ENCODE measurements around the gene RHAG. TPM values are rescaled to one million over a fixed set of nuclear protein-coding genes. Genes with fewer than 3 reads are reported as not detected.

The RHAG gene
- not detected for total RNA-seq
- long read RNA-seq = 0 reads

DNA sequence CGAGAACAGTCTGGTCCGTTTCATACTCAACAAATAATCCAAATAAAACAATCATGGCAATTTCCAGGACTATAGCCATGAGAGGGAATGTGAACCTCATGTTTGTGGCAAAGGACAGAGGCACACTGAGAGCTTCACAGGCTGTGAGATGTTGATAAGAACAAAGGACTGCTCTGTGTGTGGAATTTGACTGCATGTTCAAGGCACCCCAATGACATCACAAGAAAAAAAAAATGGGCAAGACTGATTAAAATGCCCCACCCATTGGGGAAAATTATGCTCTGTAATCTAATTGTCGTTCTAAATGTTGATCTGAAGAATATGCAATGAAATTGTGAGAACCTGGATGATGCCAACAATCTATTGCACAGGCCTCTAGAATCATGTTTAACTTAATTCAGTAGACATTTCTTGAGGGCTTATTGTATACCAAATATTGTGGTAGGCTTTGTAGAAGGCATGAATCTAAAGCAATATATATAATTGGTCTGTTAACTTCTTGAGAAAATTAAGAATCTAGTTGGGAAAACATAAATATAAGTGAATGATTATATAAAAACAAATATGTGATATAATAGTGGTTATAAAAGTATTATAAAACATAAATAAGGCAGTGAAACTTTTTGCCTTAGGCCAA, at the start of gene RHAG:
Gene RHAG, minus strand, starts transcription at position 127 of the 637 bp plus-strand sequence. Its CDS starts 27 bp downstream, at position 100.
- Histone ChIP-seq H3K9me3 (no peaks in the 10 kb centered on the region), H3K27ac (no peak within 1 kb of the TSS), H3K4me3 (no peak within 1 kb of the TSS), H3K36me3 (no peaks in the 10 kb centered on the region), H3K4me1 (no peaks in the 10 kb centered on the region), H3K27me3 (no peaks in the 10 kb centered on the region)
- DNase-seq = no peak
- TF ChIP-seq, protein P1, sequence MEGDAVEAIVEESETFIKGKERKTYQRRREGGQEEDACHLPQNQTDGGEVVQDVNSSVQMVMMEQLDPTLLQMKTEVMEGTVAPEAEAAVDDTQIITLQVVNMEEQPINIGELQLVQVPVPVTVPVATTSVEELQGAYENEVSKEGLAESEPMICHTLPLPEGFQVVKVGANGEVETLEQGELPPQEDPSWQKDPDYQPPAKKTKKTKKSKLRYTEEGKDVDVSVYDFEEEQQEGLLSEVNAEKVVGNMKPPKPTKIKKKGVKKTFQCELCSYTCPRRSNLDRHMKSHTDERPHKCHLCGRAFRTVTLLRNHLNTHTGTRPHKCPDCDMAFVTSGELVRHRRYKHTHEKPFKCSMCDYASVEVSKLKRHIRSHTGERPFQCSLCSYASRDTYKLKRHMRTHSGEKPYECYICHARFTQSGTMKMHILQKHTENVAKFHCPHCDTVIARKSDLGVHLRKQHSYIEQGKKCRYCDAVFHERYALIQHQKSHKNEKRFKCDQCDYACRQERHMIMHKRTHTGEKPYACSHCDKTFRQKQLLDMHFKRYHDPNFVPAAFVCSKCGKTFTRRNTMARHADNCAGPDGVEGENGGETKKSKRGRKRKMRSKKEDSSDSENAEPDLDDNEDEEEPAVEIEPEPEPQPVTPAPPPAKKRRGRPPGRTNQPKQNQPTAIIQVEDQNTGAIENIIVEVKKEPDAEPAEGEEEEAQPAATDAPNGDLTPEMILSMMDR (IDR thresholded peaks at IDR 0.05) = no peak
- intact Hi-C loops (cut with DNase I) = no loop called here
- ATAC-seq = no peak

DNA sequence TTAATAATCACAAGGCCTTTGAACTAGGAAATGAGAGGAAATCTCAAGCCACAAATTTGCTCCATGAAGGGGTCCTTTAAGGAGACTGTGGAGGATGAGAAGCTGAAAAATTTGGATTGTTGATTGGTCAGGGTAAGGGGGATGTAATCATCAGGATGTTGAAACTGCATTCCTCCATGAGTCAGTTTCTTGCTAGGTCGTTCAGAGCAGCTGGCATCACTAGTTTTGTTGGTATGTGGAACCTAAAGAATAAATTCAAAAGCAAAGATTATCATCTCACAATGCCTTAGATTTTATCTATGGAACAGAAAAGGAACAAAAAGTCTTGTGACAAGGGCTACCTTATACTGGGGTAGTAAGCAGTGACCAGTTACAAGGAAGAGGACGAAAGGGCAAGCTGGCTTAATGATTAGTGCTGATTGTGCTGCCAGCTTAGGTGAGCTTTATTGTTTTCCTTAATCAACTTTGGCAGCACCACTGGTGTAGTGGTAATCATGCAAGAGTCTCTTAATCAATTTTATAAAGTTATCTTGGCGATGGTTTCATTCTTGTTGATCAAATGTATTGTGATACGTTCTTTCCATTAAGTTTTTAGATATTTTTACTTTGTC, 40.1 kb upstream of the RHAG start:
- TF ChIP-seq, protein P1 (IDR thresholded peaks at IDR 0.05) = no peak
- Histone ChIP-seq H3K27me3 (no peaks in the 10 kb centered on the region), H3K4me1 (no peaks in the 10 kb centered on the region), H3K4me3 (no peak overlapping the region), H3K27ac (no peak overlapping the region), H3K36me3 (no peaks in the 10 kb centered on the region), H3K9me3 (no peaks in the 10 kb centered on the region)
- DNase-seq = no peak
- intact Hi-C loops (cut with DNase I) = no loop called here
- no peak for ATAC-seq

DNA sequence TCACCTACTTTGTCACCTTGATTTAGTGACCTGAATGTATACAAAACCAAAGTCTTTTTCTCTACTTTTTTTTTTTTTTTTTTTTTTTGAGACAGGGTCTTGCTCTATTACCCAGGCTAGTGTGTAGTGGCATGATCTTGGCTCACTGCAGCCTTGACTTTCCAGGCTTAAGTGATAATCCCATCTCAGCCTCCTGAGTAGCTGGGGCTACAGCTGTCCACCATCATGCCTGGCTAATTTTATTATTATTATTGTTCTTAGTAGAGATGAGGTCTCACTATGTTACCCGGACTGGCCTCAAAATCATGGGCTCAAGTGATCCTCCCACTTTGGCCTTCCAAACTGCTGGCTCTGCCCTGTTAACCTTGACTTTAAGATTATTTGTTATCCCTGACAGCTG, 39.2 kb upstream of the RHAG start:
- Histone ChIP-seq H3K4me3 (no peak overlapping the region), H3K9me3 (no peaks in the 10 kb centered on the region), H3K27me3 (no peaks in the 10 kb centered on the region), H3K36me3 (no peaks in the 10 kb centered on the region), H3K27ac (no peak overlapping the region), H3K4me1 (no peaks in the 10 kb centered on the region)
- ATAC-seq (no peak), DNase-seq (no peak)
- TF ChIP-seq, protein P1 (IDR thresholded peaks at IDR 0.05) = no peak
- intact Hi-C loops (cut with DNase I) = no loop called here

DNA sequence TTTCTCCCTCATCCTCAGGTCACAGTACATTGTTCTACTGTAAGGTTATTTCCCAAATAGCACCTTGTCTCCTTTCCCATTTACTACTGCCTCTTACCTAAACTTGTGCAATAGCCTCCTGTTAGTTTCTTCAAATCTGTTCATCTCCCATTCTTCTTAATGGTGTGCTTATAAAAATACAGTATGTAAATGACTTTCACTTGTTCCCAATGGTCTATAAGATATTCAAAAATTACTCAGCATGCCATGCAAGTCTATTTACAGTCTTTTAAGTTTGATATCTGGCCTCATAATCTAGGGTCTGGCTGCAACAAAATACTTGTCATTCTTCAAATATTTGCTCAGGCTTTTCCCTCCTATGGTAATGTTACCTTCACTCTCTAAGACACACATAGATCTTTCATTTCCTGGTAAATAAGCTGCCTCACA, 31.5 kb upstream of the RHAG start:
- TF ChIP-seq, protein P1 (IDR thresholded peaks at IDR 0.05) = no peak
- DNase-seq = no peak

DNA sequence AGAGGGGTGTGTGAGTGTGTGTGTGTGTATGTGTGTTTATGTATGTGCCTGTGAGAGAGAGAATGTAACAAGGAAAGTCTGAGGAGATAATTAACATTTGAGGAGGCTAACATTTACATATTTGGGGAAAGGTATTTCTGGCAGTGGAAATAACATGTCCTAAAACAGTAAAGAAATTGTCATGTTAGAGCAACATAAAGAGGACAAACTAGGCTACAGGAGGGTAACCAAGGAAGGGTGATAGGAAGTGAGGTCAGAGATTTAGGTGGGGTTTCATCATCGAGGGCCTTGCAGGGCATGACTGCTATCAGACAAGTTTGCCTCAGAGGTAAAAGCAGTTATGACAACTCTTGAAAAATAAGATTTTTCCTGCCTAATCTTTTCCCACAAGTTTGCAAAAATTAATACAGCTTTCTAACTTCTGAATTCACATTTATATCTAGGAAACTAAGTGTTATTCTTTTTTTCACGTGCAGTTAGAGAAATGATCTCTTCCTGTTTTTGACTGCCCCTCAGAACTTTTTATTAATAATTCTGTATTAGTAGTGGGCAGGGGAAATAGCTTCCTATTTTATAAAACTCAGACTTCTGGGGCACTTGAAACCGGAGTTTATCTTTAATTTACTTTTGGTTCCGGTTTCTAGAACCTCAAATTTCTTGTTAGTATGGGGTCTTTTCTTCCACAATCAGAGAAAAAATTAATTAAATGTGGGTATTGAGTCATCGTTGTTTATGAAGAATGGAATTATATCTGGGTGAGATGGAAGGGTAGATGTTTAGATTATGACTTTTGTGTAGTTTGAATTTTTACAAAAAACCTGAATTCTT, 30.5 kb upstream of the RHAG start:
- no peaks in the 10 kb centered on the region for H3K27me3 ChIP-seq
- no peak overlapping the region for H3K27ac ChIP-seq
- H3K9me3 ChIP-seq = no peaks in the 10 kb centered on the region
- H3K4me3 ChIP-seq = no peak overlapping the region
- intact Hi-C loops (cut with DNase I) = no loop called here
- no peaks in the 10 kb centered on the region for H3K4me1 ChIP-seq
- ATAC-seq (no peak), DNase-seq (no peak)
- no peaks in the 10 kb centered on the region for H3K36me3 ChIP-seq
- TF ChIP-seq, protein P1 (IDR thresholded peaks at IDR 0.05) = no peak

More for the DNA sequence above, 31.5 kb upstream of the RHAG start:
- intact Hi-C loops (cut with DNase I) = no loop called here
- H3K27me3 ChIP-seq = no peaks in the 10 kb centered on the region
- no peak overlapping the region for H3K4me3 ChIP-seq
- ATAC-seq = no peak
- H3K36me3 ChIP-seq = no peaks in the 10 kb centered on the region
- no peak overlapping the region for H3K27ac ChIP-seq
- no peaks in the 10 kb centered on the region for H3K4me1 ChIP-seq
- no peaks in the 10 kb centered on the region for H3K9me3 ChIP-seq
